Breast epithelium (tissue), 4 donors: Measurements from ENCODE around the gene PLAU. TPM values are rescaled to one million over a fixed set of nuclear protein-coding genes. Genes with fewer than 3 reads are reported as not detected.

ENCODE experiments used
- DNase-seq, 2 donors: peaks; one replicate each; pipeline ENCODE4 v3.0.0-alpha.2; 2019; ENCODE audit warnings: low spot score in 2 of 2
- H3K27ac ChIP-seq, 2 donors: fragments of 200-600 bp; sonication (generic) in 1 of 2; one replicate each; pipeline ENCODE4 v1.5.1; 2016 to 2019; ENCODE audit warnings: mild to moderate bottlenecking in 1 of 2
- H3K27me3 ChIP-seq, 2 donors: fragments of 200-600 bp; sonication (generic) in 1 of 2; one replicate each; pipeline versions ENCODE4 v1.5.1 to v1.6.0; 2017 to 2019; ENCODE audit warnings: control low read depth in 1 of 2, mild to moderate bottlenecking in 1 of 2
- H3K36me3 ChIP-seq: fragments of 200-600 bp; one replicate; pipeline ENCODE4 v1.5.1; 2019
- H3K4me1 ChIP-seq, 2 donors: fragments of 200-600 bp; sonication (generic); one replicate each; pipeline ENCODE4 v1.5.1; 2016 to 2019; ENCODE audit warnings: control low read depth in 1 of 2
- H3K4me3 ChIP-seq, 3 donors: fragments of 200-600 bp; sonication (generic); 1 replicate in 2 of 3; 2 replicates in 1 of 3; pipeline ENCODE4 v1.5.1; 2016 to 2019; ENCODE audit warnings: mild to moderate bottlenecking in 3 of 3, moderate library complexity in 2 of 3
- H3K9me3 ChIP-seq, 2 donors: fragments of 200-600 bp; sonication (generic) in 1 of 2; one replicate each; pipeline ENCODE4 v1.5.1; 2016 to 2019; ENCODE audit warnings: control low read depth in 1 of 2
- POLR2A ChIP-seq: fragments of 450-650 bp; IDR thresholded peaks from one replicate; pipeline ENCODE4 v1.6.1; 2016; ENCODE audit warnings: antibody characterized with exemption, mild to moderate bottlenecking, moderate library complexity
- POLR2AphosphoS5 ChIP-seq, 3 donors: sonication (generic); formaldehyde crosslinking; IDR thresholded peaks; one replicate each; pipeline ENCODE4 v1.6.1; 2017; ENCODE audit warnings: antibody characterized with exemption in 3 of 3
- intact Hi-C: fragments of 100-400 bp; cut with DNase I; formaldehyde crosslinking; loops from one replicate; pipeline ENCODE4 v1.15.1; 2023; ENCODE audit warnings: low total_unique reads
- total RNA-seq, 3 donors: library from RNA; depleted of rRNA; stranded (reverse); fragments of >200 nt; gene quantifications; one replicate each; pipeline ENCODE4 v1.1.0, GENCODE V29; 2016
- TF ChIP-seq, protein P1 (sequence below), 3 donors: fragments of 450-650 bp; IDR thresholded peaks; one replicate each; pipeline ENCODE4 v1.5.1; 2016 to 2017; ENCODE audit warnings: antibody characterized with exemption in 3 of 3, mild to moderate bottlenecking in 3 of 3, moderate library complexity in 3 of 3

Gene PLAU
- 10 to 100 TPM in 1 of 3 donors, 1 to 10 TPM in 2; 4.2 to 11.0 (median 5.2) TPM for total RNA-seq

DNA sequence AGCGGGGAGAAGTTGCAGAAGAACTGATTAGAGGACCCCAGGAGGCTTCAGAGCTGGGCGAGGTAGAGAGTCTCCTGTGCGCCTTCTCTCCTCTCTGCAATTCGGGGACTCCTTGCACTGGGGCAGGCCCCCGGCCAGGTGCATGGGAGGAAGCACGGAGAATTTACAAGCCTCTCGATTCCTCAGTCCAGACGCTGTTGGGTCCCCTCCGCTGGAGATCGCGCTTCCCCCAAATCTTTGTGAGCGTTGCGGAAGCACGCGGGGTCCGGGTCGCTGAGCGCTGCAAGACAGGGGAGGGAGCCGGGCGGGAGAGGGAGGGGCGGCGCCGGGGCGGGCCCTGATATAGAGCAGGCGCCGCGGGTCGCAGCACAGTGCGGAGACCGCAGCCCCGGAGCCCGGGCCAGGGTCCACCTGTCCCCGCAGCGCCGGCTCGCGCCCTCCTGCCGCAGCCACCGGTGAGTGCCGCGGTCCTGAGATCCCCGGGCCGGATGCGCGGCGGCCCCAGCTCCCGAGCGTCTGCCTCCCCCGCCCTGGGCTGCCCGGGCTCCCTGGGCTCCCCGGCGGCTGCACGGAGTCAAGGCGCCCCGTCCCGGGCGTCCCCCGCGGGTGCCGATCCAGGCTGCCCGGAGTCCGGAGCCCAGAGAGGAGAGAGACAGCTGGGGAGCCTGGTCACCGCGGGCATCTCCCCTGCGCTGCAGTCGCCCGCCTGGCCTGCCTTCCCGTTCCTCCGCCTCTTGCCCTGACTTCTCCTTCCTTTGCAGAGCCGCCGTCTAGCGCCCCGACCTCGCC is at the start of gene PLAU:
PLAU (plus strand) TSS at position 369 of the 789 bp plus-strand sequence. CDS start 424 bp downstream, outside the sequence.
- no peaks in the 10 kb centered on the region for H3K36me3 ChIP-seq
- H3K4me1 ChIP-seq = peaks cover 0 to 8% of the 10 kb centered on the region in 2 donors
- no peak for TF ChIP-seq POLR2A
- TF ChIP-seq, protein P1, sequence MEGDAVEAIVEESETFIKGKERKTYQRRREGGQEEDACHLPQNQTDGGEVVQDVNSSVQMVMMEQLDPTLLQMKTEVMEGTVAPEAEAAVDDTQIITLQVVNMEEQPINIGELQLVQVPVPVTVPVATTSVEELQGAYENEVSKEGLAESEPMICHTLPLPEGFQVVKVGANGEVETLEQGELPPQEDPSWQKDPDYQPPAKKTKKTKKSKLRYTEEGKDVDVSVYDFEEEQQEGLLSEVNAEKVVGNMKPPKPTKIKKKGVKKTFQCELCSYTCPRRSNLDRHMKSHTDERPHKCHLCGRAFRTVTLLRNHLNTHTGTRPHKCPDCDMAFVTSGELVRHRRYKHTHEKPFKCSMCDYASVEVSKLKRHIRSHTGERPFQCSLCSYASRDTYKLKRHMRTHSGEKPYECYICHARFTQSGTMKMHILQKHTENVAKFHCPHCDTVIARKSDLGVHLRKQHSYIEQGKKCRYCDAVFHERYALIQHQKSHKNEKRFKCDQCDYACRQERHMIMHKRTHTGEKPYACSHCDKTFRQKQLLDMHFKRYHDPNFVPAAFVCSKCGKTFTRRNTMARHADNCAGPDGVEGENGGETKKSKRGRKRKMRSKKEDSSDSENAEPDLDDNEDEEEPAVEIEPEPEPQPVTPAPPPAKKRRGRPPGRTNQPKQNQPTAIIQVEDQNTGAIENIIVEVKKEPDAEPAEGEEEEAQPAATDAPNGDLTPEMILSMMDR (IDR thresholded peaks at IDR 0.05) = no peak
- H3K9me3 ChIP-seq = no peaks in the 10 kb centered on the region
- no peak for DNase-seq
- H3K27ac ChIP-seq = peak within 1 kb of the TSS; percentile 79 to 80
- intact Hi-C loops = no loop called here
- H3K4me3 ChIP-seq = peak within 1 kb of the TSS; percentile 67 to 92 (median 77)
- H3K27me3 ChIP-seq = no peaks in the 10 kb centered on the region

DNA sequence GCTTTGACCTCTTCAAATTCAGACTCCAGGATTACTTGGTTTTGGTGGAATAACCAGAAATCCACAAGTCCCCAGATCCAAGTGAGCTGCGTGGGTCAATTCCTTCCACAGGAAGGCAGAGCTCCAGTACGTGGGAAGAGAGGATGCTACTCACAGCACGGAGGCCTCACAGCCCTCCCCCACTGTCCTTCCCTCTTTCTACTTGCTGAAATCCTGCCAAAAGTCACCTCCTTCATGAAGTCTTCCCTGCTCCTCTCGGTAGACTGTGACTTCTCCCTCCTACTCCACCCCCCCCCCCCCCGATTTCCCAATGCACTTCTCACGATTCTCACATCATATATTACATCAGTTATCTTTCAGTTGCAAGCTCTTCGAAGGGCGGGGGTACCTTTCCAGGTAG is 48.9 kb upstream of the PLAU start:
- DNase-seq = no peak
- intact Hi-C loops = no loop called here
- H3K9me3 ChIP-seq = no peaks in the 10 kb centered on the region
- TF ChIP-seq, protein P1 (IDR thresholded peaks at IDR 0.05) = no peak
- TF ChIP-seq POLR2A = no peak
- TF ChIP-seq POLR2AphosphoS5 (IDR thresholded peaks at IDR 0.05) = no peak
- no peak overlapping the region for H3K27ac ChIP-seq
- H3K4me1 ChIP-seq = no peaks in the 10 kb centered on the region
- H3K27me3 ChIP-seq = no peaks in the 10 kb centered on the region
- H3K4me3 ChIP-seq = no peak overlapping the region
- no peaks in the 10 kb centered on the region for H3K36me3 ChIP-seq

DNA sequence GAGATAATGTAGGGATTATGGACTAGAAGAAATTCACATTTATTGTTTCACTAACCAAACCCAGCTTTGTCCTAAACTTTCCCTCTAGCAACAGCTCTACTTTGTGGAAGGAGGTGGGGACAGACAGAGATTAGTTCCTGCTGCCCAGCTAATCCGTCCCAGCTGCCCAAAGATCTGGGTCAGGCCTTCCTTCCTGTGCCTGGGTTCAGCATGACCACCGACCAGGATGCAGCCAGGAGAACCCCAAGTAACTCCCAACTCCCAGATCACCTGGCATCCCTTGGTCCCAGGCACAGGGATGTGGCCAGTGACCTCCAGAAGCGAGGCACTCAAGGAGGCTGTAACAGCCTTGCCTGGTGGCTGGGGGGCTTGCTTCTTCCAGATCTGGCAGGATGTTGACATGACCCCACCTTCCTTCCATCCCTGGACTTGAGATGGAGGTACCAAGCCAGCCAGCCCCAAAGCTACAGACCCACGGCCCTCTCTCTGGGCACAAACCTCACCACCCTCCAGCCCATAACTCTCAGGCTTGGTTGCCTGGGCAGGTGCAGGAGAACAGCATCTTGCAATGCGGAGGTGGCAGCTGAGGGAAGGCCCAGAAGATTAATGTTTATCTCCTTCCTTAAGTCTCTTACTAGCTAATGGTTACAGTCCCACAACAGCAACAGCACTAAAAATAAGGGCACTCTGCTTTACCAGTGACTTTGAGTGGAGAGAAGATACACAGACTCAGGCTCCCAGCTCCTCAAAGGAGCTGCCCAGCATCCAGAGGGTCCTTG is 47.7 kb upstream of the PLAU start:
- H3K27ac ChIP-seq = peak overlapping the region in 1 of 2 donors; percentile 59
- no peak for DNase-seq

DNA sequence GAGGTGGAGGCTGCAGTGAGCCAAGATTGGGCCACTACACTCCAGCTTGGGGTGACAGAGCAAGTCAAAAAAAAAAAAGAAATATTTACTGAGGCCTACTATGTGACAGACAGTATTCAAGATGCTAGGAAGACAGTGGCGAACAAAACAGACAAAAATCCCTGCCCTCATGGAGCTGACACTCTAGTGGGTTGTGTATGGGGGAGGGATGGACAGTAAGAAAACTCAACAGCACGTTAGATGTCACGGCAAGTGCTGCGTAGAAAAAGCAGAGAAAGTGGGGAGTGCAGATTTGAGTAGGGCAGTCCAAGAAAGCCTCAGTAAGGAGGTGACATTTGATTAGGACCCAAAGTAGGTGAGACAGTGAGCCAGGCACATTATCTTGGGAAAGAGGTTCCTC is 46.7 kb upstream of the PLAU start:
- TF ChIP-seq POLR2AphosphoS5 (IDR thresholded peaks at IDR 0.05) = no peak
- Histone ChIP-seq H3K36me3 (no peaks in the 10 kb centered on the region), H3K4me1 (no peaks in the 10 kb centered on the region), H3K9me3 (no peaks in the 10 kb centered on the region), H3K27ac (no peak overlapping the region), H3K27me3 (no peaks in the 10 kb centered on the region), H3K4me3 (no peak overlapping the region)
- DNase-seq = no peak
- intact Hi-C loops = no loop called here

More for the DNA sequence above, 47.7 kb upstream of the PLAU start:
- H3K4me3 ChIP-seq = no peak overlapping the region
- H3K9me3 ChIP-seq = no peaks in the 10 kb centered on the region
- H3K27me3 ChIP-seq = no peaks in the 10 kb centered on the region
- no peaks in the 10 kb centered on the region for H3K36me3 ChIP-seq
- TF ChIP-seq, protein P1 (IDR thresholded peaks at IDR 0.05) = no peak
- TF ChIP-seq POLR2AphosphoS5 (IDR thresholded peaks at IDR 0.05) = no peak
- no peak for TF ChIP-seq POLR2A
- H3K4me1 ChIP-seq = no peaks in the 10 kb centered on the region
- intact Hi-C loops = no loop called here

DNA sequence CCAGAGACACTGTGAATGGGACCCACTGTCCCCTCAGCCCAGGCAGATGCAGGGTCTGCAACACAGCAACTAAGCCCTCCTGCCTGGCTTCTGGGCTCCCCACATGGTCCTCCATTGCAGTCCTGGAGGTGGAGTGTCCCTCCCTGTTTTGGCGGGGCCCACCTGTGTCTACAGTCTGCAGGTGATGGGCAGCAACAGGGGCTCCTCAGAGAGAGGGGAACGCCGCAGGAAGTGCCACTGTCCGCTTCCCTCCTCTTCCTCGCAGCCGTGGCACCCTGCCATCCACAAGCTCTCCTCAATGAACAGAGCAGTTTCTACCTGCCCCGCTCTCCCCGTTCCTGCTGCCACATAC is 45.8 kb upstream of the PLAU start:
- peak overlapping the region in 1 of 2 donors; percentile 48 for H3K27ac ChIP-seq
- intact Hi-C loops = no loop called here
- H3K4me1 ChIP-seq = no peaks in the 10 kb centered on the region

More for the DNA sequence above, 45.8 kb upstream of the PLAU start:
- no peaks in the 10 kb centered on the region for H3K27me3 ChIP-seq
- no peak for DNase-seq
- no peaks in the 10 kb centered on the region for H3K9me3 ChIP-seq
- H3K4me3 ChIP-seq = no peak overlapping the region
- H3K36me3 ChIP-seq = no peaks in the 10 kb centered on the region
- TF ChIP-seq POLR2A = no peak
- TF ChIP-seq, protein P1 (IDR thresholded peaks at IDR 0.05) = no peak
- no peak for TF ChIP-seq POLR2AphosphoS5 (IDR thresholded peaks at IDR 0.05)
